Left colon (tissue), 2 donors: Measurements from ENCODE around the gene EXOSC5. TPM values are rescaled to one million over a fixed set of nuclear protein-coding genes. Genes with fewer than 3 reads are reported as not detected.

ENCODE experiments used
- total RNA-seq, 2 donors: library from RNA; stranded (reverse); fragmentation: NEBNext Ultra II Directional; extraction: Animal tissue kit (Norgen Biotek cat#: 25700); gene quantifications; one replicate each; pipeline ENCODE4 v1.2.1, GENCODE V29; 2021
- donor health status: DM: no; HTN: no; CAD: no.
- donor health status: DM: yes; HTN: yes; CAD: no.

The EXOSC5 gene
- total RNA-seq, 2 donors from 2014 or later: 11.8 to 12.7 TPM

Other genes starting within 250 kb of the EXOSC5 start
- gene CYP2S1, start 204.1 kb downstream of the EXOSC5 start, total RNA-seq: 10 to 100 TPM; 22.6 to 44.9 TPM
- gene AXL, start 178.1 kb downstream of the EXOSC5 start, total RNA-seq: 10 to 100 TPM in 1 of 2 donors, 1 to 10 TPM in 1; 6.3 to 27.4 TPM
- 100 to 1,000 TPM; 162 to 172 TPM for gene HNRNPUL1, start 133.0 kb downstream of the EXOSC5 start, total RNA-seq
- 10 to 100 TPM; 24.1 to 26.3 TPM for gene CCDC97, start 87.2 kb downstream of the EXOSC5 start, total RNA-seq
- gene TGFB1, start 43.4 kb downstream of the EXOSC5 start, total RNA-seq: 10 to 100 TPM in 1 of 2 donors, 1 to 10 TPM in 1; 7.4 to 14.7 TPM
- gene B9D2, start 33.2 kb downstream of the EXOSC5 start, total RNA-seq: 1 to 10 TPM; 6.2 to 8.6 TPM
- gene TMEM91, start 20.8 kb downstream of the EXOSC5 start, total RNA-seq: 1 to 10 TPM; 2.8 to 4.9 TPM
- gene BCKDHA, start 459 bp upstream of the EXOSC5 start, total RNA-seq: 10 to 100 TPM; 17.3 to 20.4 TPM
- 10 to 100 TPM; 28.7 to 94.9 TPM for gene B3GNT8, start 30.0 kb upstream of the EXOSC5 start, total RNA-seq
- gene DMAC2, start 42.6 kb upstream of the EXOSC5 start, total RNA-seq: 10 to 100 TPM; 43.6 to 48.9 TPM
- not detected for gene ERICH4, start 45.8 kb upstream of the EXOSC5 start, total RNA-seq
- 1 to 10 TPM in 1 of 2 donors, not detected in 1; 1.5 TPM for gene CEACAM21, start 178.8 kb upstream of the EXOSC5 start, total RNA-seq
- gene CEACAM4, start 229.7 kb upstream of the EXOSC5 start, total RNA-seq: under 1 TPM; 0.22 to 0.24 TPM